Neural cell (in vitro differentiated cells): ENCODE data around the gene STK24. TPM values are rescaled to one million over a fixed set of nuclear protein-coding genes. Genes with fewer than 3 reads are reported as not detected.

Experiments
- H2AFZ ChIP-seq: fragments of 200-600, 300-800 bp; sonication (generic), shearing (Covaris generic); 2 replicates; pipeline ENCODE4 v1.6.0; 2014; ENCODE audit warnings: low read depth, mild to moderate bottlenecking, antibody characterized with exemption, low read length, moderate library complexity
- H3F3A ChIP-seq: fragments of 200-600 bp; shearing (Covaris generic); 2 replicates; pipeline ENCODE4 v1.6.1; 2016; ENCODE audit warnings: mild to moderate bottlenecking, moderate library complexity, mixed read lengths, antibody characterized with exemption, low read length; ENCODE audit not compliant: insufficient read depth, poor library complexity, severe bottlenecking
- H3K27ac ChIP-seq: fragments of 200-600, 300-800 bp; sonication (generic), shearing (Covaris generic); 2 replicates; pipeline ENCODE4 v1.5.1; 2014; ENCODE audit warnings: mild to moderate bottlenecking, low read length, moderate library complexity
- H3K27me3 ChIP-seq: fragments of 300-800, 200-600 bp; sonication (generic), shearing (Covaris generic); 2 replicates; pipeline ENCODE4 v1.6.0; 2014; ENCODE audit warnings: mild to moderate bottlenecking, low read depth, low read length, moderate library complexity; ENCODE audit not compliant: insufficient read depth
- H3K36me3 ChIP-seq: fragments of 300-800, 200-600 bp; sonication (generic), shearing (Covaris generic); 2 replicates; pipeline ENCODE4 v1.5.1; 2014; ENCODE audit warnings: mild to moderate bottlenecking, antibody characterized with exemption, low read length, moderate library complexity; ENCODE audit not compliant: insufficient read depth
- H3K4me2 ChIP-seq: fragments of 300-800, 200-600 bp; sonication (generic), shearing (Covaris generic); 2 replicates; pipeline ENCODE4 v1.6.0; 2014; ENCODE audit warnings: mild to moderate bottlenecking, low read length
- H3K4me3 ChIP-seq: fragments of 300-800, 200-600 bp; sonication (generic), shearing (Covaris generic); 2 replicates; pipeline ENCODE4 v1.5.1; 2014; ENCODE audit warnings: mild to moderate bottlenecking, low read length, moderate library complexity
- H3K79me2 ChIP-seq: fragments of 200-600 bp; shearing (Covaris generic); replicated peaks from 2 replicates; pipeline ENCODE4 v1.6.0; 2014; ENCODE audit warnings: mild to moderate bottlenecking, low read length, moderate library complexity; ENCODE audit not compliant: insufficient read depth
- H3K9ac ChIP-seq: fragments of 300-800, 200-600 bp; sonication (generic), shearing (Covaris generic); 2 replicates; pipeline ENCODE4 v1.6.1; 2016; ENCODE audit warnings: mild to moderate bottlenecking, low read length, mixed read lengths
- H3K9me2 ChIP-seq: fragments of 200-600 bp; shearing (Covaris generic); 2 replicates; pipeline ENCODE4 v1.6.1; 2016; ENCODE audit warnings: mild to moderate bottlenecking, low read length, mixed read lengths; ENCODE audit not compliant: insufficient read depth
- H3K9me3 ChIP-seq: fragments of 200-600, 300-800 bp; sonication (generic), shearing (Covaris generic); 2 replicates; pipeline ENCODE4 v1.6.1; 2016; ENCODE audit warnings: mild to moderate bottlenecking, mixed run types, low read length, moderate library complexity, mixed read lengths
- H4K20me1 ChIP-seq: fragments of 200-600 bp; shearing (Covaris generic); 2 replicates; pipeline ENCODE4 v1.6.1; 2016; ENCODE audit warnings: mild to moderate bottlenecking, mixed run types; ENCODE audit not compliant: insufficient read depth
- EP300 ChIP-seq: fragments of 450-650 bp; conservative IDR thresholded peaks from 2 replicates; pipeline ENCODE4 v1.6.1; 2014; ENCODE audit warnings: antibody characterized with exemption, mild to moderate bottlenecking, moderate library complexity; ENCODE audit not compliant: poor library complexity, severe bottlenecking
- EZH2 ChIP-seq: fragments of 200-600, 300-800 bp; shearing (Covaris generic), sonication (generic); IDR thresholded peaks from 2 replicates; pipeline ENCODE4 v1.6.1; 2014; ENCODE audit warnings: antibody characterized with exemption, low read length, borderline replicate concordance, mild to moderate bottlenecking; ENCODE audit not compliant: insufficient read depth, poor library complexity, severe bottlenecking
- MXI1 ChIP-seq: fragments of 450-650 bp; conservative IDR thresholded peaks from 2 replicates; pipeline ENCODE4 v1.6.1; 2014; ENCODE audit warnings: antibody characterized with exemption, mild to moderate bottlenecking; ENCODE audit not compliant: poor library complexity, severe bottlenecking
- POLR2AphosphoS5 ChIP-seq: IDR thresholded peaks from 2 replicates; pipeline ENCODE4 v1.6.1; 2012
- RAD21 ChIP-seq: fragments of 450-650 bp; conservative IDR thresholded peaks from 2 replicates; pipeline ENCODE4 v1.6.1; 2014; ENCODE audit warnings: antibody characterized with exemption, mild to moderate bottlenecking, moderate library complexity
- SMC3 ChIP-seq: fragments of 450-650 bp; conservative IDR thresholded peaks from 2 replicates; pipeline ENCODE4 v1.6.1; 2014; ENCODE audit warnings: antibody characterized with exemption, mild to moderate bottlenecking, moderate library complexity; ENCODE audit not compliant: poor library complexity
- TAF1 ChIP-seq: IDR thresholded peaks from 2 replicates; pipeline ENCODE4 v1.6.1; 2012; ENCODE audit warnings: low read depth
- polyA plus RNA-seq: library from polyadenylated mRNA; depleted of rRNA; stranded (reverse); fragments of >200 nt; gene quantifications from 2 replicates; pipeline ENCODE4 v1.2.3, GENCODE V29; 2014
- TF ChIP-seq, protein P1 (sequence below): fragments of 450-650 bp; IDR thresholded peaks from 2 replicates; pipeline ENCODE4 v1.5.1; 2014; ENCODE audit warnings: antibody characterized with exemption, mild to moderate bottlenecking, moderate library complexity; ENCODE audit not compliant: poor library complexity, severe bottlenecking
- TF ChIP-seq, protein P2 (sequence below): IDR thresholded peaks from 2 replicates; pipeline ENCODE4 v1.6.1; 2012; ENCODE audit warnings: borderline replicate concordance

Gene STK24
- polyA plus RNA-seq, 1 donor from 2014 or later: 66.0 TPM

DNA sequence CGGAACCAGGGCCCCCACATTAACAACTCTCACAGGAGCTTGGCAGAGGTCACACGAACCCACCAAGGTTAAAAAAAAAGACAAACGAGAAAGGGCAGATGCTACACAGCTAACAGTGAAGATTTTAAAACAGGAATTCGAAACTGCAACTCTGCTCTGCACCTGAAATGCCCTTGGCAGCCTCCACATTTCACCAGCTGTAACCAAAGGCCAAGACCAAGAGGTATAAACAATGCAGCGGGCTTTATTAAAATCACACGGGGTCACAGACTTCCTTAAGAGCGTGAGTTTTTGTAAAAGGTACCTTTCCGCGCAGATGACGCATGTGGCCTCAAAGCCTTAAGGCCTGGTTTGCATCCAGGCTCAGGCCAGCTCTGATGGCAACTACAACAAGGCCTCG lies 88.2 kb downstream of the STK24 start:
- Histone ChIP-seq H3K9me3 (no peaks in the 10 kb centered on the region), H2AFZ (no peak overlapping the region), H4K20me1 (no peaks in the 10 kb centered on the region), H3K27ac (no peak overlapping the region), H3K9ac (no peak overlapping the region), H3K27me3 (no peaks in the 10 kb centered on the region), H3K9me2 (no peaks in the 10 kb centered on the region), H3K79me2 (peaks cover 8% of the 10 kb centered on the region), H3K36me3 (no peaks in the 10 kb centered on the region), H3F3A (no peaks in the 10 kb centered on the region), H3K4me3 (no peak overlapping the region), H3K4me2 (no peak overlapping the region)
- TF ChIP-seq EP300: no peak

DNA sequence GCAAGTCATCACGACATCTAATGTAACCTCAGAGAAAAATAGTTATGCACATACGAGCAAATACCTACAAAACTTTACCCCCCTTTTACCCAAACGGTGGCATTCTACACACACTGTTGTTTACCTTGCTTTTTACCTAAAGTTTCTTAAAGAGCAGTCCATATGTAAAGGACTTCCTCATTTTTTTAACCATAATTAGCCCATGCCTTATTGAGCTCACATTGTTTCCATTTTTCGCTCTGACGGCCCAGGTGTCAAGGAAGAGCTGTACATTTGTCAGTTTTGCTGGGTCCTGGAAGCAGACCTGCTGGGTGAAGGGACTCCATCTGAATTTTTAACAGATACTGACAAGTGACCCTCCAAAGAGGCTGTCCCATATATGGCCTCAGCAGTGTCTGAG lies 89.4 kb downstream of the STK24 start:
- TF ChIP-seq, protein P1, sequence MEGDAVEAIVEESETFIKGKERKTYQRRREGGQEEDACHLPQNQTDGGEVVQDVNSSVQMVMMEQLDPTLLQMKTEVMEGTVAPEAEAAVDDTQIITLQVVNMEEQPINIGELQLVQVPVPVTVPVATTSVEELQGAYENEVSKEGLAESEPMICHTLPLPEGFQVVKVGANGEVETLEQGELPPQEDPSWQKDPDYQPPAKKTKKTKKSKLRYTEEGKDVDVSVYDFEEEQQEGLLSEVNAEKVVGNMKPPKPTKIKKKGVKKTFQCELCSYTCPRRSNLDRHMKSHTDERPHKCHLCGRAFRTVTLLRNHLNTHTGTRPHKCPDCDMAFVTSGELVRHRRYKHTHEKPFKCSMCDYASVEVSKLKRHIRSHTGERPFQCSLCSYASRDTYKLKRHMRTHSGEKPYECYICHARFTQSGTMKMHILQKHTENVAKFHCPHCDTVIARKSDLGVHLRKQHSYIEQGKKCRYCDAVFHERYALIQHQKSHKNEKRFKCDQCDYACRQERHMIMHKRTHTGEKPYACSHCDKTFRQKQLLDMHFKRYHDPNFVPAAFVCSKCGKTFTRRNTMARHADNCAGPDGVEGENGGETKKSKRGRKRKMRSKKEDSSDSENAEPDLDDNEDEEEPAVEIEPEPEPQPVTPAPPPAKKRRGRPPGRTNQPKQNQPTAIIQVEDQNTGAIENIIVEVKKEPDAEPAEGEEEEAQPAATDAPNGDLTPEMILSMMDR: no peak
- TF ChIP-seq, protein P2, sequence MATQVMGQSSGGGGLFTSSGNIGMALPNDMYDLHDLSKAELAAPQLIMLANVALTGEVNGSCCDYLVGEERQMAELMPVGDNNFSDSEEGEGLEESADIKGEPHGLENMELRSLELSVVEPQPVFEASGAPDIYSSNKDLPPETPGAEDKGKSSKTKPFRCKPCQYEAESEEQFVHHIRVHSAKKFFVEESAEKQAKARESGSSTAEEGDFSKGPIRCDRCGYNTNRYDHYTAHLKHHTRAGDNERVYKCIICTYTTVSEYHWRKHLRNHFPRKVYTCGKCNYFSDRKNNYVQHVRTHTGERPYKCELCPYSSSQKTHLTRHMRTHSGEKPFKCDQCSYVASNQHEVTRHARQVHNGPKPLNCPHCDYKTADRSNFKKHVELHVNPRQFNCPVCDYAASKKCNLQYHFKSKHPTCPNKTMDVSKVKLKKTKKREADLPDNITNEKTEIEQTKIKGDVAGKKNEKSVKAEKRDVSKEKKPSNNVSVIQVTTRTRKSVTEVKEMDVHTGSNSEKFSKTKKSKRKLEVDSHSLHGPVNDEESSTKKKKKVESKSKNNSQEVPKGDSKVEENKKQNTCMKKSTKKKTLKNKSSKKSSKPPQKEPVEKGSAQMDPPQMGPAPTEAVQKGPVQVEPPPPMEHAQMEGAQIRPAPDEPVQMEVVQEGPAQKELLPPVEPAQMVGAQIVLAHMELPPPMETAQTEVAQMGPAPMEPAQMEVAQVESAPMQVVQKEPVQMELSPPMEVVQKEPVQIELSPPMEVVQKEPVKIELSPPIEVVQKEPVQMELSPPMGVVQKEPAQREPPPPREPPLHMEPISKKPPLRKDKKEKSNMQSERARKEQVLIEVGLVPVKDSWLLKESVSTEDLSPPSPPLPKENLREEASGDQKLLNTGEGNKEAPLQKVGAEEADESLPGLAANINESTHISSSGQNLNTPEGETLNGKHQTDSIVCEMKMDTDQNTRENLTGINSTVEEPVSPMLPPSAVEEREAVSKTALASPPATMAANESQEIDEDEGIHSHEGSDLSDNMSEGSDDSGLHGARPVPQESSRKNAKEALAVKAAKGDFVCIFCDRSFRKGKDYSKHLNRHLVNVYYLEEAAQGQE: no peak
- no peak for TF ChIP-seq MXI1
- no peak for TF ChIP-seq EZH2
- no peak for TF ChIP-seq SMC3
- TF ChIP-seq POLR2AphosphoS5: no peak
- TF ChIP-seq EP300: no peak
- TF ChIP-seq TAF1: no peak
- TF ChIP-seq RAD21: no peak
- no peak overlapping the region for H3K4me3 ChIP-seq
- H3K9me2 ChIP-seq: no peaks in the 10 kb centered on the region
- no peaks in the 10 kb centered on the region for H4K20me1 ChIP-seq
- no peak overlapping the region for H3K9ac ChIP-seq
- no peaks in the 10 kb centered on the region for H3K9me3 ChIP-seq
- H3F3A ChIP-seq: no peaks in the 10 kb centered on the region
- H3K27me3 ChIP-seq: no peaks in the 10 kb centered on the region
- H3K36me3 ChIP-seq: no peaks in the 10 kb centered on the region
- peaks cover 8% of the 10 kb centered on the region for H3K79me2 ChIP-seq
- no peak overlapping the region for H3K4me2 ChIP-seq
- no peak overlapping the region for H2AFZ ChIP-seq
- H3K27ac ChIP-seq: no peak overlapping the region

DNA sequence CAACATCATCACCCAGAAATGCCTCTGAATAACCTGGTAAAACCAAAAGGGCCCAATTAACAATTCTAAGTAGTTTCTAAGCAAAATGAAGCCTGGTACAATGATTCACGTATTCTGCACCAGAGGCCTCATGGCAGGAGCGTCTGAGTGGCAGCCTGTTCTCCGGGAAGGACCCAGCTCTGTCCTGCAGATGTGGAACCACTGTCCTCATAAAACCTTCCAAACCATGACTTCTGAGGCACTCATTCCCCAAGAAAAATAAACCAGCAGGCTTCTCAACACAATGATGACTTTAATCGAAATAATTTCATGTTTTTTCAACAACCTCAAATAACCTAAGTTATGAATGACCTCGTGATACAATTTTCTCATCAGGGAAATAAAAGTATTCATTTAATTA lies 89.9 kb downstream of the STK24 start:
- Histone ChIP-seq H3K27ac (no peak overlapping the region), H4K20me1 (no peaks in the 10 kb centered on the region), H3K36me3 (no peaks in the 10 kb centered on the region), H3K4me2 (no peak overlapping the region), H3K4me3 (no peak overlapping the region), H3K9ac (no peak overlapping the region), H3K9me3 (no peaks in the 10 kb centered on the region), H3K27me3 (no peaks in the 10 kb centered on the region), H3K79me2 (peaks cover 8% of the 10 kb centered on the region), H3F3A (no peaks in the 10 kb centered on the region), H3K9me2 (no peaks in the 10 kb centered on the region), H2AFZ (no peak overlapping the region)
- TF ChIP-seq, protein P1: no peak
- TF ChIP-seq EP300 (no peak), SMC3 (no peak)
